Effector CD8-positive, alpha-beta T cell (primary cell): ENCODE measurements around the gene ZC3H18.
A peak's percentile ranks its signal among the peaks of the same experiment; 100 is the strongest.

Experiments
- DNase-seq: peaks from one replicate; lab custom pipeline; 2025; lab: John Stamatoyannopoulos, UW

ZC3H18 gene

GRCh38 chr16:88678224-88678979 is 108.2 kb downstream of the ZC3H18 start:
- DNase-seq = no peak

DNA sequence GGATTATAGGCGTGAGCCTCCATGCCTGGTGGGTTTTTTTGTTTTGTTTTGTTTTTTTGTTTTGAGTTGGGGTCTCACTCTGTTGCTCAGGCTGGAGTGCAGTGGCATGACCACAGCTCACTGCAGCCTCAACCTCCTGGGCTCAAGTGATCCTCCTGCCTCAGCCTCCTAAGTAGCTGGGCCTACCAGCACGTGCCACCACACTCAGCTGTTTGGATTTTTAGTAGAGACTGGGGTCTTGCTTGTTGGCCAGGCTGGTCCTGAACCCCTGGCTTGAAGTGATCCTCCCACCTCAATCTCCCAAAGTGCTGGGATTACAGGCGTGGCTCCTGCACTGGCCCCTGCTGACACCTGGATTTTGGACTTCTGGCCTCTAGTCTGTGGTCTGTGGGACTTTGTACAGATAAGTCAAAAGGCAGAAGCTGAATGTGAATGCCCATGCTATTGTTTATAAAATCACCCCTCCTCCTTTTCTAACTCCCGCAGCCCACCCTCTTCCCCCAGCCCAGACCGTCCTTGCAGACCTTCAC is 110.4 kb downstream of the ZC3H18 start:
- no peak for DNase-seq

GRCh38 chr16:88681084-88681680 is 111.0 kb downstream of the ZC3H18 start:
- peak; percentile 22 for DNase-seq
